ENCODE results near the gene CHN2.

The CHN2 gene

DNA sequence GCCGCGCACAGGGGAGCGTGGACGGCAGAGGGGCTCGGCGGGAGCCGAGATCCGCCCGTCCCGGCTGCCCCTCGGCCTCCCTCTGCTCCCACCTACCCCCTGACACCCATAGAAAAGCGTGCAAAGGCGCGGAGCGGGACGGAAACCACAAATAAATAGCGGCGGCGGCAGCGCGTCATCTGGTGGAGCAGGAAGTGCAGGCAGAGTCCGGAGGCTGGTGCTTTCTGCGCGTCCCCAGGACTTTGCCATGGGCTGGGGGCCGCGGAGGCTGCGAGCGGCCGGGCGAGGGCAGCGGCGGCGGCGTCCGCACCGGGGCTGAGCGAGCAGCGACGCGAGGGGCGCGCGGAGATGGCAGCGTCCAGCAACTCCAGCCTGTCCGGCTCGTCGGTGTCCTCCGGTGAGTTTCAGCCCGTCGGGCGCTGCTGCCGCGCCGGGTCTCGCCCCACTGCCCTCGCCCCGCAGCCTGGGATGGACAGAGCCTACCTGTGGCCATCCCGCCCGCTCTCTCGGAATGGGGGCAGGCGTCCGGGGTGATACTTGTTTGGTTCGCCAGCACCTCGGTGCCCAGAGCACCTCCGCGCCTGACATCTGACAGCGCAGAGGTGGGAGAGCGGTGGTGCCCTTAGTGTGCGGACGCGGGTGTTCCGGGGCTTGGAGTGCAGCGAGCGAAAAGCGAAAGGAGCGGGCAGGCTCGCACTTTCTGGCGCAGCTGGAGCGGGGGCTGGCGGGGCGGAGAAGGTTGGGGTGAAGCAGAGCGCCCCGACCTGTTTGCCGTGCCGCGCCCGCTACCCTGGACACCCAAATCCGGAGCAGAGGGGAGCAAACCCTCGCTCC lies at the start of gene CHN2:
Gene CHN2, plus strand, starts transcription at position 182 of the 834 bp plus-strand sequence.
- DNase-seq: peak; percentile 44

DNA sequence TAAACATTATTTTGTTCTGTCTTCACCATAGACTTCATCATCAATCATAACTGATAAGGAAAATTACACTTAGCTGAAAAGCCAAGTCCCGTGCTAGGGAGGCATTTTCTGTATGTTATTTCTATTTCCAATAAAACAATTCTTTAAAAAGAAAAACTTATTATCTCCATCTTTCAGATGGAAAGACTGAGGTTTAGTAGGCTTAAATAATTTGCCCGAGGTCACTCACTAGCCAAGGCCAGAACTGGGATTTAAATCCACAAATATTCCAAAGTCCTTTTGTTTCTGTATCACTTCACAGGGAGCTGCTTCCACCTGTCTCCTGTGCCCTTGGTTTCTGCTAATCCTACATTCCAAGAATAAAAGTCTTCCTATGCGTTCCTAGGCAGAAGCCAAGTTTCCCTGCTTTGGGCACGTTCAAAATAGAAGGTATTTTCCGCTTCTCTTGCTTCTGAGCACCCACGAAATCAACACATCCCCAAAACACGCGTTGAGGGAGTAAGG lies 49.0 kb upstream of the CHN2 start:
- no peak for DNase-seq

DNA sequence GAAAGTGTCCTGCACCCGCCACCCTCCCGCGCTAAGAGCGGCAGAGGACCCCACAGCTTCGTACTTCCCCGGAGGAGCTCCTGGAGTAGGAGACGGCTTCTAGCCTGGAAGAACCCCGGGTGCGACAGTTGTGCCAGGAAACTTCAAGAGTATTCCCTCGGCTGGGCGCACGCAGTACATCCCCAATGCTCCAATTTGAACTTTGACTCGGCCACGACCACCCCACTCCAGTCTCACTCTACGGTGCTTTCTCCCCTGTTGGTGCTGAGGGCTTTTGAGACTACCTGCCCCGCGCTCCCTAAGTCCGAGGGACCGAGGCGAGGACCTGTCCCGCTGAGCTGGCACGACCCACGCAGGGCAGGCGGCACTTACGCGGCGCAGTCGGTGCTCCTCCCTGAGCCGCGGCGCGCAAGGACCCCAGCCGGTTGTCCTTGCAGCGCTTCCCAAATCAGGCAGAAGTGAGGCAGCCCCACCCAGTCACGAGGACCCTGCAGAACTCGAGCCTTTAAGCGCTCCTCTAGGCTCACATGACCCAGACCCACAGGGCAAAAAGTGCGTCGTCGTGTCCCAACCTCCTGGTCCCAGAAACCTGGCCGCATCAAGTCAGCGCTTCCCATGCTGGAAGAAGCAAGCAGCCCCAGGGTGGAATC lies 48.4 kb upstream of the CHN2 start, which contains the start of gene CPVL:
Gene CPVL, minus strand, starts transcription at position 481 of the 650 bp plus-strand sequence. CDS start 25,476 bp downstream, outside the sequence.
- DNase-seq: no peak

DNA sequence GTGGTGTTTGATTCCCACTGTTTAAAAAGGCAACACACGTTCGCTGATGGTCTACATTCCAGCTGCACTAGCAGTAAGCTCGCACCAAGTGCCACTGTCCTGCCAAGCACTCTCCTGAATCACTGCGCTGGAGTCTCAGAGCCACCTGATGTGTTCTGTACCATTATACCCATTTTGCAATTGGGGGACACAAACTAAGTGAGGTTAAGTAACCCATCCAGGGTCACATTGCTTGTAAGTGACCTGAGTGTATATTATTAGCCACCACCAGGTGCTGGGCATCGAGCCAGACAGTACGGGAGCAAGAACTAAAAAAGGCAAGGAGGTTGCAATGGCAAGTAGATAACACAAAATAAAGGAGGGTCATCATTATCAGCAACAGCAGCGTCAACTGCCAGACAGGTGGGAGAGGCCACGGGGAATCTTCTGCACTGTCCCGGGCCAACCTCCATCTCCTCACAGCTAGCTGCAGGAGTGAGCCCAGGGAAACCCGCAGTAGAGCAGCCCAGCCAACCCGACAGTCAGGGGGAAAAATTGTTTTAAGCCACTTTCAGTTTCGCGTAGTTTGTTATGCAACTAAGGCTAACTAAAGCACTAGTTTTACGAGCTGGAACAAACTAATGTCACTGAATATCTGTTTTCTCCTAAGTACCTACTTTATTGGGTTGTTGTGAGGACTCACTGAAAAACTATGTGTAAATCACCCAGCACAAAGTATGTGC lies 47.5 kb upstream of the CHN2 start:
- DNase-seq: no peak

DNA sequence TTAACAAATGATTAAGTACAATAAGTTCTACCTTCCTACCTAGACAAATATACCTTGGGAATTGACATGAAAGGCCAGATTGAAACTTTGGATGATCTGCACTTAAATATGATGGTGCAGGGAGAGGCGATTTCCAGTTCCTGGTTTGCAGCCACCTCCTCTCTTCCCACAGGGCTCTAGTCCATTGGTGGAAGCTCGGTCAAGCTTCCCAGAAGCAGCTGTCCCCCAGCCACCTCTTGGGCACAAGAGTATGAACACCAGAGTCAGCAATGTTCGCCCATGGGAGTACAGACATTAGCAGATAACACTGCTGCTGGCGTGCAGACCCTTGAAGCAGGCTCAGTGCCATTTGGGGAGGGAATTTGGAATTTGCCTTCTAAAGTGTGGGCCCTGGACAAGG lies 46.8 kb upstream of the CHN2 start:
- DNase-seq: no peak

DNA sequence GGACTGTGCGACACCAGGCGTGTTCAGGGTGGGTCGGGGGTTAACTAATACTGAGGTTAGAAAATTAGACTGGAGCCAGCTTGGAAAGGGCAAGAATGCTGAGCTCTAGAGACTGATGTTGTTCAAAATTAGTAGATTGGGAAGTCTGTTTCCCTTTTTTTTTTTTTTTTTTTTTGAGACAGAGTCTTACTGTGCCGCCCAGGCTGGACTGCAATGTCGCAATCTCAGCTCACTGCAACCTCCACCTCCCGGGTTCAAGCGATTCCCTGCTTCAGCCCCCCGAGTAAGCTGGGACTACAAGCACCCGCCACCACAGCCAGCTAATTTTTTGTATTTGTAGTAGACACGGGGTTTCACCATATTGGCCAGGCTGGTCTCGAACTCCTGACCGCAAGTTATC lies 45.5 kb upstream of the CHN2 start:
- no peak for DNase-seq

DNA sequence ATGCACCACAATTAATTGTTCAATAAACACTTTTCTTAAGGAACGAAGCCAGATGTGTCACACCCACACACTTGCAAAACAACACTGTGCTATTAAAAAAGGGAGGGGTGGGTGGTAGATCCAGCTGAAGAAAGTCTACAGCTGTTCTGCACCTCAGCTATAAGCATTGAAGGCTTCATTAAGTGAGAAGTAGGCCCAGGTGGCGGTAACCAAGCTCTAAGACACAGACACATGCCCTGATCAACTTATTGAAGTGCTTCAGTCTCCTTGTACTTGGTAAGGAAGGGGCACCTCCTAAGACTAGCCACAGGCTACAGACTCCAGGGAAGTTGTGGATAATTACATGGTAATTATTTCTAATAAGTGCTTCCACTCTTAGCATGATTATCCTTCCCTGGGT lies 43.7 kb upstream of the CHN2 start:
- DNase-seq: no peak

DNA sequence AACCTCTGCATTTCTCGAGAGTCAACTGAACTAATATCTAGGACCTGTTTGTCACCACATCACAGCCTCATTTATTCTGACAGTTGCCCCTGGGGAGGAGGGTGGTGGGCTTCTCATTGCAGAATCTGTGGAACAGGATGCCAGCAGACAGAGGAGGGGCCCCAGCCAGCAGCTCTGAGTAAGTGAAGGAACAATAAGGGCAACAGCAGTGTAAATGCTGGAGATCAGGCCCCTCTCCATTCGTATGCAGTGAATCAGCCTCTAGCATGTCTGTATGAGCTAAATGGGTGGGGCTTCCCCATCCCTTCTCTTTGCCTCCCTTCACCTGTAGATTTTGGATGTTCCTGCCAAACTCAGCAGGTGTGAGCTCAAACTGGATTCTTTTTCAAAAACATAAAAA lies 40.5 kb upstream of the CHN2 start:
- DNase-seq: no peak

DNA sequence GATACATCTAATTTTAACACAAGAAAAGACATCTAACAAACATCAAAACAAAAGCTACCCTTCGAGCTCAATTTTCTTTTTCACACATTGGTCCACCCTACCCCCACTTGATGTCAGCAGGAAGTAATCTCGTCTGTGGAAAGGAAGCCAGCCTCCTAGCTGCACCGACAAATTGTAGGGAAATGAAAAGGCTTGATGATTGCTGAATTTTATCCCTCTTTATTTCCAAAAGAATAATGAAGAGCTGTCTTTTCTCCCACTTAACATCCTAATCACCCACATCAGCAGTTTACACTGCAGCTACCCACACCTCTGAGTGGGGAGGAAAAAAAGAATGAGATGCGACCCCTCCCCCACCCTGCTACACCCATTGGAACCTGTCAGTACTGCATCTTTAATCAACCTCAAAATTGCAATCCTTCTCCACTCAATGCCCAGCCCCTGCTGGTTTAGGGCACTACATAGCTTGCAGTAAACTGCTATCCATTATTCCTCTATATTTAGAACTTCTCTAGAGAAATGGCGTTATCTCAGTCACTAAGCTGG lies 37.6 kb upstream of the CHN2 start:
- no peak for DNase-seq

DNA sequence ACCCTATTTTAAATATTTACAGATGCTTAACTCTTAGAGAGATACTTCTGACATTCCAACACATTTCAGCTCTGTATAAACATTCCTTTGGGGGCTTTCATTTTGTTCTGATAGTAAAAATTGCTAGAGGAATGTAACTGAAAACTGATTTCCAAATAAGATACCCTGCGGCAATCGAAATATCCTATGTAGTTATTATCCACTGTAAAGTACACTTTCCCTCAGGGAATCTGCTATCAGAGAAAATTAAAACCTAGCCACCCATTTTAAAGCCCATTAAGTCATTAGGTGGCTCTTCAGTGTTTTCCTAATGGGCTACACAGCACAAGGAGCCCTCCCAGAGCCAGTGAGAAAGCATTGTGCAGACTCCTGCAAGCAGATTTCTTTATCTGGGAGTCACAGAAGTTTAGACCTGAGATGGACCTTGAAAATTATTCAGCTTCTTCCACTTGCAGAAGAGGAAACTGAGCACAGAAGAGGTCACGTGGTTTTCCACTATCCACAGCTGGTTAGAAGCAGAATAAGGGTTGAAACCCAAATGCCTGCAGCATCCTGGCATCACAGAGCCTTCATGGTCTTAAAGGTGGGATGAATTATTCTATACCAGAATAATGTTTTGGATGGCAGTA lies 35.7 kb upstream of the CHN2 start:
- DNase-seq: no peak

DNA sequence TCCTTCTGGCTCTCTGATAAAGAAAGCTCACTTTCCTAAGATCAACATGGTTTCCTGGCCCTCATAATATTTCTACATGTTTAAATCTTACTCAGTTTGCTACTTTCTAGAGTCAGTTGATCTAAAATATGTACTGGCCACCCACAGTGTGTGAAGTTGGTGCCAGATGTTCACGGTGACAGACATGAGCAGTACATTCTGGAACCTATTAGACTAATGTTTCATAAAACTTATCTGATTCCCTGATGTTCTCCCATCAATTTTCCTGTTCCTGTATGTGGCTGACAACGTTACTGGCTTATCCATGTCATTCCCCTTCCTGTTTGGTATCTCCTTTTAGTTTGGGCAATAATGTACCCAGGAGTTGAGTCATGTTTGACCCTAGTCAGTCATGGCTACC lies 34.5 kb upstream of the CHN2 start:
- no peak for DNase-seq

DNA sequence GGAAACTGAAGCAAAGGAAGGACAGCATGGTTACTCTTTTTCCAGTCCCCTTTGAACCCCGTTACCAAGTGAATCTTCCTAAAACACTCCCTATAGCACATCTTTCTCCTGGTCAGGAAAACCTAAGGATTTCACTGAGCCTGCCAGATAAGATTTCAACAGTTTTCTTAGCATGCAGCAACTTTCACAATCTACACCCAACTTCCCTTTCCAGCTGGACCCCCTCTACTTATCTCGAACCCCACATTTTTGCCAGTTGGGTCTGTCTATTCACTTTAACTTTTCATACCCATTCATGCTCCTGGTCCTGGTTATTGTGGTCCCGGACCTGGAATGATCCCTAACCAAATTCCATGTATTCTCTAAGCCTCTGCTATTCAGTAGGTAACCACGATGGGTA lies 33.3 kb upstream of the CHN2 start:
- DNase-seq: no peak

DNA sequence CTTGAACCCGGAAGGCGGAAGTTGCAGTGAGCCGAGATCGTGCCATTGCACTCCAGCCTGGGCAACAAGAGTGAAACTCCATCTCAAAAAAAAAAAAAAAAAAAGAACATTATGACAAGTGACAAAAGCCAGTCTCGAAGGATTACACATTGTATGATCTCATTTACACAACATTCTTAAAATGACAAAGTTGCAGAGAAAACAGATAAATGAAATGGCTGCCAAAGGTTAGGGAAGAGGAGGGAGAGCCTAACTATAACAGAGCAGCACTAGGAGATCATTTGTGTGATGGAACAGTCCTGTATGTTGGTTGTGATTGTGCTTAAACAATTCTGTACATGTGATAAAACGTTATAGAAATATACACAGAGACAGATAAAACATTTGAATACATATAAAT lies 32.0 kb upstream of the CHN2 start:
- no peak for DNase-seq

DNA sequence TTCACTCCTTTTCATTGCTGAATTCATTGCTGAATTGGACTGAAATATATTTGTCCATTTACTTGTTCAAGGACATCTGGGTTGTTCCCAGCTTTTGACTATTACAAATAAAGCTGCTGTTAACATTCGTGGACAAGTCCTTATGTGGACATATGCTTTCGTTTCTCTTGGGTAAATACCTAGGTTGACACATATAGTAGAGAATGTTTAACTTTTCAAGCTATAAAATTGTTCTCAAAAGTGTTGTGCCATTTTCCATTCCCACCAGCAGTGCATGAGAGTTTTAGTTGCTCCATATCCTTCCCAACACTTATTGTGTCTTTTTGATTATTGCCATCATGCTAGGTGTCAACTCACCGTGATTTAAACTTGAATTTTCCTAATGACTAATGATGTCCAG lies 30.7 kb upstream of the CHN2 start:
- DNase-seq: no peak

DNA sequence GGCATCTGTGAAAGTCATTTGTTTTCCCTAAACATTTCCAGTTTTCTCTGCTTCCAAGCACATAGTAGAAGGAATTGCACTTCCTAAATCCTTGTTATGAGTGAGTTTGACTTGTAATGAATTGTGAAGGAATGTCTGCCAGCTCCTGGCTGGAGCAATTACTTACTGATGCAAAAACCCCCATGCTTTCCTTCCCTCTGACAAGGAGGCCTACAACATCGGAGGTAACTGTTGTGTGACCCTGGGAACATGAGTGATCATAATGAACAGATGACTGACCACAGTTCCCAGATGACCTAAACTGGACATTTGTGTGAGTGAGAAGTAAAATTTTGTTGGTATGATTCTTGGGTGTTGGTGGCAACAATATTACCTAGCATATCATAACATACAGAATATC lies 26.9 kb upstream of the CHN2 start:
- no peak for DNase-seq

DNA sequence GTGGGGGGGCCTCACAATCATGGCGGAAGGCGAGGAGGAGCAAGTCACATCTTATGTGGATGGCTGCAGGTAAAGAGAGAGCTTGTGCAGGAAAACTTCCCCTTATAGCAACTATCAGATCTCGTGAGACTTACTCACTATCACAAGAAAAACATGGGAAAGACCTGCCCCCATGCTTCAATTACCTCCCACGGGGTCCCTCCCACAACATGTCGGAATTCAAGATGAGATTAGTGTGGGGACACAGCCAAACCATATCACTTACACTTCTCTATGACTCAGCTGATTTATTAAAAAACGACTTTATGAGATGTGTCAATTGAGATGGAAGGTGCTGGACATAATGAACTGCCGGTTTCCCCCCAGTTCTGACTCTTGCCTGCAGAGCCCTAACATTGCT lies 23.8 kb upstream of the CHN2 start:
- DNase-seq: no peak

DNA sequence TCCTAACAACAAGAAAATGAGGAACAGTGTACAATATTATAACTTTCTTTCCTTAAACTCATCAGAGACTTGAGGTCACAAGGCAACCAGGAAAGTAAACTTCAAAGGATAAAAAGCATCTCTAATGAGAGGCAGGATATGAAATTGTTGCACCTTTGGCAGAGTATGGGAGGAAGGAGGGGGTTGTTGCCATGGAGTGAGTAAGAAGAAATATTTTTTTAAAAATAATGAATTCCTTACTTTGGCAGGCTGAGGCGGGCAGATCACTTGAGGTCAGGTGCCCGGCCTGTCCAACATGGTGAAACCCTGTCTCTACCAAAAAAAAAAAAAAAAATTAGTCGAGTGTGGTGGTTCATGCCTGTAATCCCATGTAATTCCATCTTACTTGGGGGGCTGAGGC lies 21.1 kb upstream of the CHN2 start:
- no peak for DNase-seq

DNA sequence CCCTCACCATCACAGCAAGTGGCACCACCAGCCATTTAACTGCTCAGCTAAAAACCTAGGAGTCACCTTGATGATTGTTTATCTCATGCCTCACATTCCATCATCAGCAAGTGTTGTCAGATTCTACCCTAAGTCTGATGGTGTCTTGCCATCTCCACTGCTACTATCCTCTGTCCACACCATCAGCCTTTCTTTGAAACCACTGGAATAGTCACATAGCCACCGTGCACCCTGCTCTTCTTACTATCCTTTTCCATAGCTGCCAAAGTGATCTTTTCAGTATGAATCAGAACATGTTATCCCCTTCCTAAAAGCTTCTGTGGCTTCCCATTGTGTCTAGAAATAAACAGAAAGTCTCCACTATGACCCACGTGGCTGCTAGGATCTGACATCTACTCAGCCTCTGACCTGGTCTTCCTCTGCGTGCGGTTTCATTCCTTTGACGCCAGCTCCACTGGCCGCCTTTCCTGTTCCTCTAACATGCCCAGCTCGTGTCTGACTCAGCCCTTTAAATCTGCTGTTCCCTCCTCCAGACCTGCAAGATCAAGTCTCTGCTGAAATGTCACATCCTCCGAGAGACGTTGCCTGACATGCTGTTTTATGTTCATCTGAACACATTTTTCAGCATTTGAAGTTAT lies 16.5 kb upstream of the CHN2 start:
- DNase-seq: no peak

DNA sequence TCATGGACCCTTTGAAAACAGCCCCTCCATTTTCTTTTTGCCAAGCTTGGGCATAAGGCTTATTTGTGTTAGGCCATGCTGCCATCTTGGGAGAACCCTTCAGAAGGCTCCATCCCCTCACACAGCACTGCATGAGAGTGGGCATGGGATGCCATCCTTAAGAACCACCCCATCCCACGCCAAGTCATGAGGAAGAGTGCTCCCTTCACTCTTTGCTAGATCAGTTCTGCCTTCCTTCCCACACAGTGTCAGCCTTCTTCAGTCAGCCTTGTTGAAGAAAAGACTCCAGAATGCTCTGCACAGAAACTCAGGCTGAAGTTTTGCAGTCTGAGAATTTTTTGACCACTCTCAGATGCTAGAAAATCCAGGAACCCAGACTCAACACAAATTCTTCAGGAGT lies 15.5 kb upstream of the CHN2 start:
- DNase-seq: no peak

DNA sequence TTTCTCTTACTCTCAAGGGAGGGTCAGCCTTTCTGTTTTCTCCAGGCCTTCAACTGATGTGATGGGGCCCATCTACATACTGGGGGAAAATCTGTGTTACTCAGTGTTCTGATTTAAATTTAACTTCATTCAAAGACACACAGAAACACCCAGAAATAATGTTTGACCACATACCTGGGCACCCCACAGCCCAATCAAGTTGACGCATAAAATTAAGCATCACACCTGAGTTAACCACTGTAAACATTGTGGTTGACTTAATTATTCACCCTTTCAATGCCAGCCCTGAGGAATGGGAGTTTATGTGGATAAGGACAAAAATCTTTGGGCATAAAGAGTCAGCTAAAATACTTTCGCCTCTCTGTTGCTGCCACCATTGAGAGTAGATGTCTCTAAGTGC lies 10.0 kb upstream of the CHN2 start:
- DNase-seq: no peak

DNA sequence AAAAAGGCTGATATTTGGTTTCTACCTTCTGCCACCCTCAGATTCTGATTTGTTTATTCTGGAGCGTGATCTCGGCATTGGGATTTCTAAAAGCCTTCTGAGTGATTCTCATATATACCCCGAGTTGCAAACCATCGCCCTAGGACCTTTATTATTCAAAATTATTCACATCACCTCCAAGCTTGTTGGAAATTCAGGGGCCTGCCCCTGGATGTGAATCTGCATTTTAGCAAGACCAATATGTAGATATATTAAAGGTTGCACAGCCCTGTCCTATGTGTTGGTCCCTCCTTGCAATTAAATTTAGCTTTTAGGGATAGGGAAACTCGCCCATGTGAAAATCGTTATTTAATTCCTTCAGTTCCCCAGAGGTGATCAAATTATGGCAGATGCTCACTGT lies 9.0 kb upstream of the CHN2 start:
- no peak for DNase-seq

DNA sequence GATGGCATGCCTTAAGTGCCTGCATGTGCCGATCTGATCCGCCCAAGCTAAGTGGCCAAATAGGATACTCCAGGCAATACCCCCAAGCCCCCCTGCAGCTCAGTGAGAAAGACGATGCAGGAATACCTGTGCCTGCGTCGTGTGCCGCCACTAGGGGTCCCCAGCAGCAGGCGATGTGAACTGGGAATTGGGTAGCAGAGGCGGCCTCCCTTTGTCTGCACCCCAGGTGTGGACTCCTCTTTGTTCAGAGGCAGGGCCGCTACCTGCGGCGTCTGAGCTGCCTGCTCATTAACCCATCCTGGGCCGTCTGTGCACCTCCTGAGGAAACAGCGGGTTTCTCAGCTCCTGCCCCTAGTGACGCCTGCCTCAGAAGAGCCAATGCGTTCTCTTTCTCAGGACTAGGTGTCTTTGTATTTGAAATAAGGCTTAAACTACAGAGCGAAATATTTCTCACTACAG lies 4.8 kb upstream of the CHN2 start:
- peak; percentile 51 for DNase-seq
